Measurements from ENCODE around the gene HARBI1. TPM values are rescaled to one million over a fixed set of nuclear protein-coding genes. Genes with fewer than 3 reads are reported as not detected.

Gene HARBI1
- total and polyA plus RNA-seq, 9 of the 15 experiments (the other 6 are each of a cell fraction or from before 2014, with no cell fraction given): 3.5 to 8.4 (median 5.5) TPM

Other genes with a start within 250 kb of the HARBI1 start
Only the 7 nearest of the 8 such genes appear.
- 0.73 and 1.3 TPM in 2 replicates for gene CHRM4, start 225.5 kb downstream of the HARBI1 start, total RNA-seq (2014; rRNA removed)
- 0.19 and 0.22 TPM in 2 replicates for gene CHRM4, start 225.5 kb downstream of the HARBI1 start, total RNA-seq (2014; rRNA removed; fragmentation: Illumina TruSeq; extraction: Trizol)
- 0.22 and 0.49 TPM in 2 replicates for gene CHRM4, start 225.5 kb downstream of the HARBI1 start, total RNA-seq (2015; rRNA removed; fragmentation: Illumina TruSeq; extraction: Trizol)
- gene CHRM4, start 225.5 kb downstream of the HARBI1 start, total RNA-seq (2021): 0.89 and 1.0 TPM in 2 replicates
- 0.62 and 0.74 TPM in 2 replicates for gene CHRM4, start 225.5 kb downstream of the HARBI1 start, polyA plus RNA-seq (2011; rRNA removed)
- gene CHRM4, start 225.5 kb downstream of the HARBI1 start, polyA plus RNA-seq (2014; fragmentation: Illumina TruSeq; extraction: Trizol): 0.40 and 0.76 TPM in 2 replicates
- gene CHRM4, start 225.5 kb downstream of the HARBI1 start, polyA plus RNA-seq (2014; fragmentation: Nextera tagmentation; extraction: Ambion mirVana): not detected
- 0.33 and 0.58 TPM in 2 replicates for gene CHRM4, start 225.5 kb downstream of the HARBI1 start, polyA plus RNA-seq (2014; rRNA removed)
- 20.4 and 21.0 TPM in 2 replicates for gene AMBRA1, start 23.2 kb downstream of the HARBI1 start, total RNA-seq (2014; rRNA removed)
- gene AMBRA1, start 23.2 kb downstream of the HARBI1 start, total RNA-seq (2014; rRNA removed; fragmentation: Illumina TruSeq; extraction: Trizol): 10.1 and 13.4 TPM in 2 replicates
- 13.0 and 13.1 TPM in 2 replicates for gene AMBRA1, start 23.2 kb downstream of the HARBI1 start, total RNA-seq (2015; rRNA removed; fragmentation: Illumina TruSeq; extraction: Trizol)
- 24.5 and 27.9 TPM in 2 replicates for gene AMBRA1, start 23.2 kb downstream of the HARBI1 start, total RNA-seq (2021)
- 6.6 and 9.8 TPM in 2 replicates for gene AMBRA1, start 23.2 kb downstream of the HARBI1 start, polyA plus RNA-seq (2011; rRNA removed)
- gene AMBRA1, start 23.2 kb downstream of the HARBI1 start, polyA plus RNA-seq (2014; fragmentation: Illumina TruSeq; extraction: Trizol): 12.5 and 13.0 TPM in 2 replicates
- under 1 TPM; 0.15 to 0.39 TPM for gene AMBRA1, start 23.2 kb downstream of the HARBI1 start, polyA plus RNA-seq (2014; fragmentation: Nextera tagmentation; extraction: Ambion mirVana)
- gene AMBRA1, start 23.2 kb downstream of the HARBI1 start, polyA plus RNA-seq (2014; rRNA removed): 8.9 and 9.9 TPM in 2 replicates
- 46.6 and 54.4 TPM in 2 replicates for gene ATG13, start 326 bp upstream of the HARBI1 start, total RNA-seq (2014; rRNA removed)
- 26.0 and 27.2 TPM in 2 replicates for gene ATG13, start 326 bp upstream of the HARBI1 start, total RNA-seq (2014; rRNA removed; fragmentation: Illumina TruSeq; extraction: Trizol)
- 23.3 and 24.5 TPM in 2 replicates for gene ATG13, start 326 bp upstream of the HARBI1 start, total RNA-seq (2015; rRNA removed; fragmentation: Illumina TruSeq; extraction: Trizol)
- 52.2 and 61.5 TPM in 2 replicates for gene ATG13, start 326 bp upstream of the HARBI1 start, total RNA-seq (2021)
- gene ATG13, start 326 bp upstream of the HARBI1 start, polyA plus RNA-seq (2011; rRNA removed): 56.9 and 66.1 TPM in 2 replicates
- gene ATG13, start 326 bp upstream of the HARBI1 start, polyA plus RNA-seq (2014; fragmentation: Illumina TruSeq; extraction: Trizol): 36.5 and 38.1 TPM in 2 replicates
- gene ATG13, start 326 bp upstream of the HARBI1 start, polyA plus RNA-seq (2014; fragmentation: Nextera tagmentation; extraction: Ambion mirVana): 10 to 100 TPM; 13.1 to 15.6 TPM
- 49.5 and 58.8 TPM in 2 replicates for gene ATG13, start 326 bp upstream of the HARBI1 start, polyA plus RNA-seq (2014; rRNA removed)
- 7.4 and 11.1 TPM in 2 replicates for gene ARHGAP1, start 83.4 kb upstream of the HARBI1 start, total RNA-seq (2014; rRNA removed)
- 5.9 and 6.9 TPM in 2 replicates for gene ARHGAP1, start 83.4 kb upstream of the HARBI1 start, total RNA-seq (2014; rRNA removed; fragmentation: Illumina TruSeq; extraction: Trizol)
- 10.7 and 11.3 TPM in 2 replicates for gene ARHGAP1, start 83.4 kb upstream of the HARBI1 start, total RNA-seq (2015; rRNA removed; fragmentation: Illumina TruSeq; extraction: Trizol)
- 30.3 and 30.4 TPM in 2 replicates for gene ARHGAP1, start 83.4 kb upstream of the HARBI1 start, total RNA-seq (2021)
- gene ARHGAP1, start 83.4 kb upstream of the HARBI1 start, polyA plus RNA-seq (2011; rRNA removed): 8.2 and 13.2 TPM in 2 replicates
- 25.0 and 26.7 TPM in 2 replicates for gene ARHGAP1, start 83.4 kb upstream of the HARBI1 start, polyA plus RNA-seq (2014; fragmentation: Illumina TruSeq; extraction: Trizol)
- gene ARHGAP1, start 83.4 kb upstream of the HARBI1 start, polyA plus RNA-seq (2014; fragmentation: Nextera tagmentation; extraction: Ambion mirVana): 1 to 10 TPM; 3.6 to 5.7 TPM
- 14.1 and 14.2 TPM in 2 replicates for gene ARHGAP1, start 83.4 kb upstream of the HARBI1 start, polyA plus RNA-seq (2014; rRNA removed)
- gene ZNF408, start 83.8 kb upstream of the HARBI1 start, total RNA-seq (2014; rRNA removed): 11.8 and 12.2 TPM in 2 replicates
- gene ZNF408, start 83.8 kb upstream of the HARBI1 start, total RNA-seq (2014; rRNA removed; fragmentation: Illumina TruSeq; extraction: Trizol): 7.3 and 7.4 TPM in 2 replicates
- 12.8 and 14.1 TPM in 2 replicates for gene ZNF408, start 83.8 kb upstream of the HARBI1 start, total RNA-seq (2015; rRNA removed; fragmentation: Illumina TruSeq; extraction: Trizol)
- gene ZNF408, start 83.8 kb upstream of the HARBI1 start, total RNA-seq (2021): 17.4 and 18.4 TPM in 2 replicates
- gene ZNF408, start 83.8 kb upstream of the HARBI1 start, polyA plus RNA-seq (2011; rRNA removed): 4.5 and 7.6 TPM in 2 replicates
- gene ZNF408, start 83.8 kb upstream of the HARBI1 start, polyA plus RNA-seq (2014; fragmentation: Illumina TruSeq; extraction: Trizol): 7.4 and 10.8 TPM in 2 replicates
- under 1 TPM; 0.15 to 0.38 TPM for gene ZNF408, start 83.8 kb upstream of the HARBI1 start, polyA plus RNA-seq (2014; fragmentation: Nextera tagmentation; extraction: Ambion mirVana)
- 7.0 and 10.0 TPM in 2 replicates for gene ZNF408, start 83.8 kb upstream of the HARBI1 start, polyA plus RNA-seq (2014; rRNA removed)
- not detected in 2 replicates for gene F2, start 102.0 kb upstream of the HARBI1 start, total RNA-seq (2014; rRNA removed)
- not detected in 2 replicates for gene F2, start 102.0 kb upstream of the HARBI1 start, total RNA-seq (2014; rRNA removed; fragmentation: Illumina TruSeq; extraction: Trizol)
- not detected in 2 replicates for gene F2, start 102.0 kb upstream of the HARBI1 start, total RNA-seq (2015; rRNA removed; fragmentation: Illumina TruSeq; extraction: Trizol)
- gene F2, start 102.0 kb upstream of the HARBI1 start, total RNA-seq (2021): 0.16 and 0.22 TPM in 2 replicates
- not detected in 2 replicates for gene F2, start 102.0 kb upstream of the HARBI1 start, polyA plus RNA-seq (2011; rRNA removed)
- not detected in 2 replicates for gene F2, start 102.0 kb upstream of the HARBI1 start, polyA plus RNA-seq (2014; fragmentation: Illumina TruSeq; extraction: Trizol)
- not detected for gene F2, start 102.0 kb upstream of the HARBI1 start, polyA plus RNA-seq (2014; fragmentation: Nextera tagmentation; extraction: Ambion mirVana)
- not detected in 2 replicates for gene F2, start 102.0 kb upstream of the HARBI1 start, polyA plus RNA-seq (2014; rRNA removed)
- gene CKAP5, start 229.1 kb upstream of the HARBI1 start, total RNA-seq (2014; rRNA removed): 92.5 and 95.7 TPM in 2 replicates
- 139 and 196 TPM in 2 replicates for gene CKAP5, start 229.1 kb upstream of the HARBI1 start, total RNA-seq (2014; rRNA removed; fragmentation: Illumina TruSeq; extraction: Trizol)
- gene CKAP5, start 229.1 kb upstream of the HARBI1 start, total RNA-seq (2015; rRNA removed; fragmentation: Illumina TruSeq; extraction: Trizol): 166 and 168 TPM in 2 replicates
- 171 and 180 TPM in 2 replicates for gene CKAP5, start 229.1 kb upstream of the HARBI1 start, total RNA-seq (2021)
- 221 and 239 TPM in 2 replicates for gene CKAP5, start 229.1 kb upstream of the HARBI1 start, polyA plus RNA-seq (2011; rRNA removed)
- 135 and 155 TPM in 2 replicates for gene CKAP5, start 229.1 kb upstream of the HARBI1 start, polyA plus RNA-seq (2014; fragmentation: Illumina TruSeq; extraction: Trizol)
- gene CKAP5, start 229.1 kb upstream of the HARBI1 start, polyA plus RNA-seq (2014; fragmentation: Nextera tagmentation; extraction: Ambion mirVana): 10 to 100 TPM; 60.1 to 75.7 TPM
- 105 and 116 TPM in 2 replicates for gene CKAP5, start 229.1 kb upstream of the HARBI1 start, polyA plus RNA-seq (2014; rRNA removed)

All from K562 (cell line).